Psoas muscle (tissue), 8 donors: ENCODE measurements around the gene ONECUT3. TPM values are rescaled to one million over a fixed set of nuclear protein-coding genes. Genes with fewer than 3 reads are reported as not detected.

ENCODE experiments used
- ATAC-seq, 4 donors: fragments of 200-7000 bp; cut with Tn5 transposase; one replicate each; pipeline ENCODE4 v1.9.1; 2020; ENCODE audit warnings: moderate library complexity in 3 of 4, mild to moderate bottlenecking in 2 of 4
- DNase-seq, 2 donors: peaks; one replicate each; pipeline ENCODE4 v3.0.0-alpha.2; 2020
- H3K27ac ChIP-seq: fragments of 200-600 bp; one replicate; pipeline ENCODE4 v1.8.0; 2022
- H3K27me3 ChIP-seq, 3 donors: fragments of 200-600 bp in 1 of 3; one replicate each; pipeline versions ENCODE4 v1.6.1 to v1.8.0; 2013 to 2022; ENCODE audit warnings: low read length in 2 of 3, mild to moderate bottlenecking in 2 of 3, moderate library complexity in 1 of 3; ENCODE audit not compliant: insufficient read depth in 3 of 3
- H3K36me3 ChIP-seq, 2 donors: fragments of 200-600 bp in 1 of 2; one replicate each; pipeline versions ENCODE4 v1.6.1 to v1.8.0; 2013 to 2022; ENCODE audit warnings: low read depth in 1 of 2, mild to moderate bottlenecking in 1 of 2, moderate library complexity in 1 of 2; ENCODE audit not compliant: insufficient read depth in 1 of 2
- H3K4me1 ChIP-seq: fragments of 200-600 bp; one replicate; pipeline ENCODE4 v1.8.0; 2022
- H3K4me3 ChIP-seq: fragments of 200-600 bp; one replicate; pipeline ENCODE4 v1.8.0; 2022; ENCODE audit warnings: mild to moderate bottlenecking
- H3K9me3 ChIP-seq: fragments of 200-600 bp; one replicate; pipeline ENCODE4 v1.8.0; 2022
- WGBS, 3 donors: extraction: QIAGEN DNeasy Blood & Tissue Kit; methylation state at CpG; one replicate each; pipeline versions ENCODE4 v1.1.6 to v1.1.7; 2013; 5-methylcytosine and 5-hydroxymethylcytosine counted together
- intact Hi-C, 2 donors: fragments of 100-400 bp; cut with DNase I; formaldehyde crosslinking; loops; one replicate each; pipeline versions ENCODE4 v1.11.0 to v1.14.2; 2022
- polyA plus RNA-seq, 3 donors: library from polyadenylated mRNA; stranded (reverse); fragments of 200-250 nt; gene quantifications; one replicate each; pipeline ENCODE4 v1.2.3, GENCODE V29; 2013
- total RNA-seq, 4 donors: library from RNA; stranded (reverse); fragmentation: NEBNext Ultra II Directional in 2 of 4; extraction: Animal tissue kit (Norgen Biotek cat#: 25700) in 2 of 4; gene quantifications; one replicate each; pipeline versions ENCODE4 v1.2.1 to v1.2.4, GENCODE V29; 2021 to 2023
- TF ChIP-seq, protein P1 (sequence below): fragments of 200-600 bp; IDR thresholded peaks from one replicate; pipeline ENCODE4 v1.8.0; 2022; ENCODE audit warnings: antibody characterized with exemption
- donor health status: healthy with polysubstance abuse.
- donor health status: DM: no; HTN: no; CAD: no; lungs with moderate emphysema.
- donor health status: Bipolar disorder and iron deficiency.
- donor health status: healthy.
- donor health status: DM: yes; HTN: yes; CAD: no.
- donor health status: DM: no; HTN: no; CAD: no.
- donor health status: DM: no; HTN: no; CAD: no.
- donor health status: DM: yes; HTN: yes; CAD: no.

The ONECUT3 gene
- total and polyA plus RNA-seq, 7 donors: not detected

- Histone ChIP-seq H3K27me3 (no peaks in the 10 kb centered on the region), H3K4me3 (no peak overlapping the region), H3K9me3 (no peaks in the 10 kb centered on the region), H3K4me1 (peaks cover 5% of the 10 kb centered on the region), H3K36me3 (peaks cover 11 to 63% of the 10 kb centered on the region in 2 donors), H3K27ac (no peak overlapping the region)
- ATAC-seq: no peak
- TF ChIP-seq, protein P1, sequence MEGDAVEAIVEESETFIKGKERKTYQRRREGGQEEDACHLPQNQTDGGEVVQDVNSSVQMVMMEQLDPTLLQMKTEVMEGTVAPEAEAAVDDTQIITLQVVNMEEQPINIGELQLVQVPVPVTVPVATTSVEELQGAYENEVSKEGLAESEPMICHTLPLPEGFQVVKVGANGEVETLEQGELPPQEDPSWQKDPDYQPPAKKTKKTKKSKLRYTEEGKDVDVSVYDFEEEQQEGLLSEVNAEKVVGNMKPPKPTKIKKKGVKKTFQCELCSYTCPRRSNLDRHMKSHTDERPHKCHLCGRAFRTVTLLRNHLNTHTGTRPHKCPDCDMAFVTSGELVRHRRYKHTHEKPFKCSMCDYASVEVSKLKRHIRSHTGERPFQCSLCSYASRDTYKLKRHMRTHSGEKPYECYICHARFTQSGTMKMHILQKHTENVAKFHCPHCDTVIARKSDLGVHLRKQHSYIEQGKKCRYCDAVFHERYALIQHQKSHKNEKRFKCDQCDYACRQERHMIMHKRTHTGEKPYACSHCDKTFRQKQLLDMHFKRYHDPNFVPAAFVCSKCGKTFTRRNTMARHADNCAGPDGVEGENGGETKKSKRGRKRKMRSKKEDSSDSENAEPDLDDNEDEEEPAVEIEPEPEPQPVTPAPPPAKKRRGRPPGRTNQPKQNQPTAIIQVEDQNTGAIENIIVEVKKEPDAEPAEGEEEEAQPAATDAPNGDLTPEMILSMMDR: no peak
- WGBS, 3 donors: 89 to 91% (median 90%) methylated on average over 51 to 61 of the region's 61 CpGs
- no peak for DNase-seq
- intact Hi-C loops: no loop called here
Measured at GRCh38 chr19:1815605-1816529, 62.6 kb downstream of the ONECUT3 start.

GRCh38 chr19:1816530-1817298, 63.4 kb downstream of the ONECUT3 start:
- ATAC-seq (no peak), DNase-seq (no peak)
- TF ChIP-seq, protein P1: no peak
- H3K4me1 ChIP-seq: peaks cover 3% of the 10 kb centered on the region
- no peak overlapping the region for H3K27ac ChIP-seq
- no peaks in the 10 kb centered on the region for H3K9me3 ChIP-seq
- intact Hi-C loops: no loop called here
- H3K36me3 ChIP-seq: peaks cover 11 to 71% of the 10 kb centered on the region in 2 donors
- H3K27me3 ChIP-seq: no peaks in the 10 kb centered on the region
- H3K4me3 ChIP-seq: no peak overlapping the region
- 87 to 91% (median 91%) methylated on average over 33 to 36 of the region's 36 CpGs for WGBS, 3 donors

- Histone ChIP-seq H3K36me3 (peaks cover 11 to 81% of the 10 kb centered on the region in 2 donors), H3K4me1 (no peaks in the 10 kb centered on the region), H3K9me3 (no peaks in the 10 kb centered on the region), H3K27ac (no peak overlapping the region), H3K27me3 (no peaks in the 10 kb centered on the region), H3K4me3 (no peak overlapping the region)
- 81 to 92% (median 85%) methylated on average over 23 to 25 of the region's 25 CpGs for WGBS, 3 donors
- intact Hi-C loops: no loop called here
- ATAC-seq (no peak), DNase-seq (no peak)
- TF ChIP-seq, protein P1: no peak
Measured at GRCh38 chr19:1817553-1818179, 64.4 kb downstream of the ONECUT3 start.

- no peaks in the 10 kb centered on the region for H3K9me3 ChIP-seq
- 89 to 92% (median 89%) methylated on average over 26 to 33 of the region's 33 CpGs for WGBS, 3 donors
- intact Hi-C loops: no loop called here
- DNase-seq (no peak), ATAC-seq (no peak)
- peaks cover 11 to 91% of the 10 kb centered on the region in 2 donors for H3K36me3 ChIP-seq
- TF ChIP-seq, protein P1: no peak
- H3K27ac ChIP-seq: no peak overlapping the region
- no peak overlapping the region for H3K4me3 ChIP-seq
- no peaks in the 10 kb centered on the region for H3K4me1 ChIP-seq
- H3K27me3 ChIP-seq: no peaks in the 10 kb centered on the region
Measured at GRCh38 chr19:1818549-1819195, 65.4 kb downstream of the ONECUT3 start.
